IPS DF 19.7 (cell line): ENCODE data around the gene PIR.

ENCODE experiments used
- DNase-seq: peaks from one replicate; pipeline ENCODE4 v3.0.0-alpha.2; 2013; ENCODE audit warnings: low read depth, low spot score

The PIR gene

DNA sequence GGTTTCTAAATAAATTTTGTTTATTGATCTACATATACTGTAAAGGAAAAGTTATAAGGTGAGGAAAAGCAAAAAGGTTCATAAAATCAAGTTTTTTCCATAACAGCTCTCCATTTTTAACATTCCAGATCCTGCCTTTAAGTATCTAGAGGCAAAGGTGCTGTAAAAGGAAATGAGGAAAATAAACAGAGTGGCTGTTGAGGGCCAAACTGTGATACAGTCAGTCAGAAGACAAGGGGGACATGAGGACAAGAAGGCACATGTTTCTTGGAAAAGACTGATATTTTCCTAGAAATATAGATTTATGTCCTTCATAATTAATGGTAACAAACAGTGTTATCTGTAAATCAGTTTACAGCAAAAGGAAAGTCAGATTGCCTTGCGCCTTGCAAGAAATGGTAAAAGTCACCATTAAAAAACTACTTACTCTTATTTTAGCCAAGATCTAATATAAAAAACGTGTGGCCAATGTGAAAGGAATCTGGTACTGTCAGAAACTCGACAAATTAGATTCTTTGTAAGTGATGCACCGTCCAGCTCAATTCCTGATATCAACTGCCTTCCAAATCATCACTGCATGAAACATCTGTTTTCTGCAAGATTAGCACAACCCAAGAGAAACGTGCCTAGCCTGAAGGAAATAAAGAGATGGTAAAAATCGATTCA lies 75.0 kb downstream of the PIR start:
- no peak for DNase-seq

GRCh38 chrX:15416133-15416993 lies 76.8 kb downstream of the PIR start:
- no peak for DNase-seq

DNA sequence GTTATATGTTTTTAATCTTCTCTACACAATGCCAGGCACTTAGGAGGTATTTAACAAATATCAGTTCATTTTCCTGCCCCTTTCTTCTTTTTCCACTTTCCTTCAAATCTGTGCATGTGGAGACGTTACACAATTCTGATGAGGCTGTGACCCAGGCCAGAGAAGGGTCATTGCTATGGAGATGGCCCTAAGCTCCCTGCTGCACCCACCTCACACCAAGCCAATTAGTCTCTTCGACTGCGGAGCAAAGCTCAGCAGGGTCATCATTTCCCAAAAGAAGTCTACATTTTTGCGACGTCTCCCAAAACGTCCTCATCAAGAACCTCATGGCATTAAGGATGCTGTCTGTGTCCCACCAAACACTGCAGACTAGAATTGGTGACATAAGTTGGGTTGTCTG lies 80.0 kb downstream of the PIR start:
- no peak for DNase-seq

- no peak for DNase-seq
Observed at GRCh38 chrX:15410947-15411346, 82.2 kb downstream of the PIR start.

DNA sequence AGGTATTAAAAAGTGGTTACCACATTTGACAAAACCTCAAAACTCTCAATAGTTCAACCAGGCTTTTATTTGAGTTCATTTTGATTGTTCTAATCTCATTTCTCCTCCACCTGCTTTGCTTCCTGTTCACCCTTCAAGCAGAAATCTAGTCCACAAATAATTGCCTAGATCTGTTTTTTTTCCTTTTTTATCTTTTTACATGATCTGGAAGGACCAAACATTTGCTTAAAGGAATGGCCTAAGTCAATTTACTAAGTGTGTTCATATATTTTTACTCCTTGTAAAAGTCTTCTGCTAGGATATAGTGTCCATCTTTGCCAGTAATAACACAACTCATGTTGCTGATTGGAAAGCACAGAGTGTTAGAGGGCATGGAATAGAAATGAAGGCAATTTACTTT lies 82.7 kb downstream of the PIR start:
- DNase-seq, result no peak

DNA sequence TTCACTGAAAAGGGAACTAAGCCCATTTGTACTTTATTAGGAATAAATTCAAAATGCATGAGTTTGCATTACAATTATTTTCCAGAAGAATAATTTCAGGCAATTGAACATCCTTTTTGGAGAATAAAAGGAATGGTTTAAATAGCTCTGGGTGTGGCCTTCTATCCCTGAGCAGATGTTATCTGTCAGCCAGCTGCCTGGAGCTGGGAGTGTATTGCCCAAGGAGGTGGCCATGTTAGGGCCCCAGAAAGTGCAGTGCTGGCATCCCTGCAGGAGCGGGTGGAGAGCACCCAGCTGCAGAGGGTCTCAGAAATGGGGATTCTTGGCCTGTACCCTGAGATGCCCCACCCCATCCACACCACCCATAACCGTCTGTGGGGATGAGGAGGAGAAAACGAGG lies 87.3 kb downstream of the PIR start:
- DNase-seq, result no peak

- DNase-seq, result no peak
Observed at GRCh38 chrX:15404401-15405096, 88.6 kb downstream of the PIR start.

- DNase-seq, result no peak
Observed at GRCh38 chrX:15401378-15401777, 91.8 kb downstream of the PIR start.

DNA sequence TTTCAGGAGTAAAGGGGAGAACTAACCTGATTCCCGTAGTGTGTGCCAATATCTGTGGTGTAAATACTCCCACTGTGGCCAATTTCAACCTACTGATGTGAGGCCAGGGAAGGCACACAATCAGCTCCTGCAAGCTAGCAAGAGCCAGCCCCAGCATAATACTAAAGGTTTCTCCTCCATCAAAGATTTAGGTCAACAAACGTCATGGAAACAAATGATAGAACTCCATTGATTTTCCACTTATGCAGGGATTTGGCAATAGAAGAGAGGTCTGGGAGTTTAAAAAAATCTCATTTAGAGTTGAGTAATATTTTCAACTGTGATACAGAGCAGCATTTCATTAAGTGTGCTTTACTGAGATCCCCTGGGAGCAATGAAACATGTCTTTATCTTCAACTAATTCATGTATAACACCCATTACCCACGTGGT lies 93.2 kb downstream of the PIR start:
- DNase-seq, result no peak

- DNase-seq, result no peak
Observed at GRCh38 chrX:15398874-15399273, 94.3 kb downstream of the PIR start.

- no peak for DNase-seq
Observed at GRCh38 chrX:15395789-15396188, 97.3 kb downstream of the PIR start.

GRCh38 chrX:15391850-15392249 lies 101.3 kb downstream of the PIR start:
- no peak for DNase-seq

DNA sequence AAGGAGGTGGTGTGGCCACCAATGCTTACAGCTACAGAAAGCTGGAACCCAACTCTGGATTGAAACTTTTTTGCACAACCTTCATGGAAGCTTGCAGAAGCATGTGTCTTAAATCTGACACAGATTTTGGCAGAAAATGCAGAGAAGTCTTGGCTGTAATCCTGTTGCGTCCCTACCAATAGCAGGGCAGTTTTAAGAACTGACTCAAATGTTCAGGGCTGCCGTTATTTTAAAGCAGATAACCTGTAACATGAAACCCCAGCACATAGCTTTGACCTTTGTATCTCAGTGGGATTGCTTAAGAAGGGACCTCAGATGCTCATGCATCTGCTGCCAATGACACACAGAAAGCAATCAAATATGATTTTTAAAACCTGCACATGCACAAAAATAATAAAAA lies 108.8 kb downstream of the PIR start, which contains the start of gene VEGFD:
TSS of gene VEGFD (minus strand) at position 110 of the 400 bp plus-strand sequence. CDS start 467 bp downstream, outside the sequence.
- no peak for DNase-seq

GRCh38 chrX:15382813-15383212 lies 110.3 kb downstream of the PIR start:
- DNase-seq, result no peak

- DNase-seq, result no peak
Observed at GRCh38 chrX:15376956-15377355, 116.2 kb downstream of the PIR start.

DNA sequence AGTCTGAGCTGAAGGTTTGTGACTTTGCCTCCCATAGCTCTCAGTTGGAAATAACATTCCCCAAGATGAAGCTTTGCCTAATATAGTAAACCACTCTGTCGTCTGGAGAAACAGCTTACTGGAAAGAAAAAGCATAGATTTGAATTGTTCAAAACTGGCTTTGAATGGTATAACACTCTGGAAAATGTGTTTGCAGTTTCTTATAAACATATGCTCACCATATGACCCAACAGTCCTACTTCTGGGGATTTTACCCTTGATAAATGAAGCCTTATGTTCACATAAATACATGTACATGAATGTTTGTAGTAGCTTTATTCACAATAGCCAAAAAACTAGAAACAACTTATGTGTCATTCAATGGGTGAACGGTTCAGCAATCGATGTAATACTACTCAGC lies 119.2 kb downstream of the PIR start:
- no peak for DNase-seq

- DNase-seq, result no peak
Observed at GRCh38 chrX:15366506-15367352, 126.4 kb downstream of the PIR start.

DNA sequence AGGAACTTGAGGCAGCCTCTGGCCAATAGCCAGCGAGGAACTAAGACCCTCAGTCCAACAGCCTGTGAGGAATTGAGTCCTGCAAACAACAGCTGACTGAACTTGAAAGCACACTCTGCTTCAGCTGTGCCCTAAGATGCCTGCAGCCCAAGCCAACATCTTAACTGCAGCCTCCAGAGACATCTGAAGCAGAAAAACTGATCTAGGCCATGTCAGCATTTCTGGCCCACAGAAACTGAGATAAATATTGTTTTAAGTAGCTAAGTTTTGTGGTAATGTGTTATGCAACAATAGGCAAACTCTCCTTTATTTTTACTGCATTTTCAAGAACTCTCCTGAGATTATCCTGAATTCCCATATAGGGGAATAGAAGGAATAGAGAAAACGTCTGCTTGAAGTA lies 133.4 kb downstream of the PIR start:
- no peak for DNase-seq

DNA sequence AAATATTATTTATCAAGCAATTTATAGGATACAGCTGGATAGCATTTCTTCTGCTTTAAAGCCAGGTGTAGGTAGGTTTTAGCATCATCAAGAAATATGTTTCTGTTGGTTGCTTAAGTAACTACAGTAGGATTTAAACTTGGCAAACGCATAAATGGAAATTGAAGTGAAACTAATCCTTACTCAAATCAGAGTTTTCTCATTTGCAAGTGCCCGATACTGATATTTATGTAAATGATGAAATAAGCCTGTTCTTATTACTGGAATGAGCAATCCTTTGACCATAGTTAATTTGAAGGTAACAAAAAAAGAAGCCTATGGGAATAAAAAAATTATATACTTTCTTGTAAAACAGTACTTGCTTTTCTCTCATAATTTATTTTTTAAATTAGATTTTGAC lies 134.6 kb downstream of the PIR start:
- DNase-seq, result no peak

- DNase-seq, result no peak
Observed at GRCh38 chrX:15356444-15356843, 136.7 kb downstream of the PIR start.

DNA sequence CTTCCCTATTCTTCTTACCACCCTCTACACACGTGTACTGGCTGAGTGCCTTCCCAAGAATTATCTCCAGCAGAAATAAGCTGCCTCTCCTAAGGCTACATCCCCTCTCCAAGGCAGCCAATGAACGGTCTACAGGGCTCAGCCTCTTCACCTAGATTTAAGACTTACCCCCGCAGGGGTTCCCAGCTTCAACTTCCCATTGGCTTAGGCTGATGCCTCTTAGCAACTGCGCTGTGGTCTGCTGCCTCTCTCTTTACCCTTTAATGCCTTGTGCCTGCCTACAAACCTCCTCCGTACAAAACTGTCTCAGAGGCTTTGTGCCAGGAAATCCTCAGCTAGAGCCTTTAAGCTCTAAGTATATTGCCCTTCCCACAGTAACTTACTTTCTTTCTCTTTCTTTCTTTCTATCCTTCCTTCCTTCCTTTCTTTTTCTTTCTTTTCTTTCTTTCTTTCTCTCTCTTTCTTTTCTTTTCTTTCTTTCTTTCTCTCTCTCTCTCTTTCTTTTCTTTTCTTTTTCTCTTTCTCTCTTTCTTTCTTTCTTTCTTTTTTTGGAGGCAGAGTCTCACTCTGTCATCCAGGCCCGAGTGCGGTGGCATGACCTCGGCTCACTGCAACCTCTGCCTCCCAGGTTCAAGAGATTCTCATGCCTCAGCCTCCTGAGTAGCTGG lies 142.7 kb downstream of the PIR start:
- DNase-seq, result no peak
